Breast epithelium (tissue), 3 donors: ENCODE results near the gene PSMD8.

Experiments
- POLR2AphosphoS5 ChIP-seq, 3 donors: sonication (generic); formaldehyde crosslinking; IDR thresholded peaks; one replicate each; pipeline ENCODE4 v1.6.1; 2017; ENCODE audit warnings: antibody characterized with exemption in 3 of 3
- TF ChIP-seq, protein P1 (sequence below), 3 donors: fragments of 450-650 bp; IDR thresholded peaks; one replicate each; pipeline ENCODE4 v1.5.1; 2016 to 2017; ENCODE audit warnings: antibody characterized with exemption in 3 of 3, mild to moderate bottlenecking in 3 of 3, moderate library complexity in 3 of 3

DNA sequence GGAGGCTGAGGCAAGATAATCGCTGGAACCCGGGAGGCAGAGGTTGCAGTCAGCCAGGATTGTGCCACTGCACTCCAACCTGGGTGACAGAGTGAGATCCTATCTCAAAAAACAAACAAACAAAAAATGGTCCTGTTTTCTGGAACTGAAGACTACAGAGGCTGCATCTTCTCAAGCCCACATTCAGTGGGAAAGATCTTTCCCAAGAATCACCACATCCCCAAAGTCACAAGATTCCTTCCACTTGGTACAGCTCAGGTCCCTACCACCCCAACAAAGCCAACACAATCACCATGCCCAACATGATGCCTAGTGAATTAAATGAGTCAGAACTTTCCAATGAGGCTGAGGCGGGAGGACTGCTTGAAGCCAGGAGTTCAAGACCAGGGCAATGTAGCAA lies 23.5 kb upstream of the PSMD8 start:
- TF ChIP-seq, protein P1, sequence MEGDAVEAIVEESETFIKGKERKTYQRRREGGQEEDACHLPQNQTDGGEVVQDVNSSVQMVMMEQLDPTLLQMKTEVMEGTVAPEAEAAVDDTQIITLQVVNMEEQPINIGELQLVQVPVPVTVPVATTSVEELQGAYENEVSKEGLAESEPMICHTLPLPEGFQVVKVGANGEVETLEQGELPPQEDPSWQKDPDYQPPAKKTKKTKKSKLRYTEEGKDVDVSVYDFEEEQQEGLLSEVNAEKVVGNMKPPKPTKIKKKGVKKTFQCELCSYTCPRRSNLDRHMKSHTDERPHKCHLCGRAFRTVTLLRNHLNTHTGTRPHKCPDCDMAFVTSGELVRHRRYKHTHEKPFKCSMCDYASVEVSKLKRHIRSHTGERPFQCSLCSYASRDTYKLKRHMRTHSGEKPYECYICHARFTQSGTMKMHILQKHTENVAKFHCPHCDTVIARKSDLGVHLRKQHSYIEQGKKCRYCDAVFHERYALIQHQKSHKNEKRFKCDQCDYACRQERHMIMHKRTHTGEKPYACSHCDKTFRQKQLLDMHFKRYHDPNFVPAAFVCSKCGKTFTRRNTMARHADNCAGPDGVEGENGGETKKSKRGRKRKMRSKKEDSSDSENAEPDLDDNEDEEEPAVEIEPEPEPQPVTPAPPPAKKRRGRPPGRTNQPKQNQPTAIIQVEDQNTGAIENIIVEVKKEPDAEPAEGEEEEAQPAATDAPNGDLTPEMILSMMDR (IDR thresholded peaks at IDR 0.05) = no peak
- no peak for TF ChIP-seq POLR2AphosphoS5 (IDR thresholded peaks at IDR 0.05)
